Gastroesophageal sphincter (tissue), 4 donors: Measurements from ENCODE around the gene NFKB1. TPM values are rescaled to one million over a fixed set of nuclear protein-coding genes. Genes with fewer than 3 reads are reported as not detected.

Experiments used
- ATAC-seq: fragments of 150-250 bp; one replicate; pipeline ENCODE4 v1.9.1; 2016; ENCODE audit warnings: mild to moderate bottlenecking, moderate library complexity
- H3K27ac ChIP-seq, 4 donors: fragments of 200-600 bp; sonication (generic) in 3 of 4; 1 replicate in 3 of 4; 2 replicates in 1 of 4; pipeline ENCODE4 v1.5.1; 2016 to 2019
- H3K27me3 ChIP-seq: fragments of 200-600 bp; sonication (generic); one replicate; pipeline ENCODE4 v1.5.1; 2019
- H3K36me3 ChIP-seq, 2 donors: fragments of 200-600 bp; sonication (generic); one replicate each; pipeline ENCODE4 v1.5.1; 2019; ENCODE audit warnings: control low read depth in 1 of 2
- H3K4me1 ChIP-seq, 3 donors: fragments of 200-600 bp; sonication (generic); 1 replicate in 2 of 3; 2 replicates in 1 of 3; pipeline ENCODE4 v1.5.1; 2016 to 2019; ENCODE audit warnings: control low read depth in 2 of 3
- H3K4me3 ChIP-seq, 2 donors: fragments of 200-600 bp; sonication (generic); one replicate each; pipeline ENCODE4 v1.5.1; 2019; ENCODE audit warnings: mild to moderate bottlenecking in 1 of 2, moderate library complexity in 1 of 2
- H3K9me3 ChIP-seq, 3 donors: fragments of 200-600 bp; sonication (generic); one replicate each; pipeline ENCODE4 v1.5.1; 2017 to 2019; ENCODE audit warnings: control low read depth in 2 of 3
- EP300 ChIP-seq: sonication (generic); formaldehyde crosslinking; IDR thresholded peaks from one replicate; pipeline ENCODE4 v1.6.1; 2017; ENCODE audit warnings: antibody characterized with exemption, mild to moderate bottlenecking
- POLR2A ChIP-seq, 2 donors: fragments of 450-650 bp; IDR thresholded peaks; one replicate each; pipeline ENCODE4 v1.6.1; 2017; ENCODE audit warnings: antibody characterized with exemption in 2 of 2, mild to moderate bottlenecking in 2 of 2, moderate library complexity in 1 of 2
- POLR2AphosphoS5 ChIP-seq: sonication (generic); formaldehyde crosslinking; IDR thresholded peaks from one replicate; pipeline ENCODE4 v1.6.1; 2017; ENCODE audit warnings: antibody characterized with exemption
- WGBS, 2 donors: methylation state at CpG; one replicate each; pipeline ENCODE4 v1.1.5; 2018; ENCODE audit warnings: low coverage in 1 of 2; 5-methylcytosine and 5-hydroxymethylcytosine counted together
- total RNA-seq, 4 donors: library from RNA; depleted of rRNA; stranded (reverse); fragments of >200 nt; gene quantifications; one replicate each; pipeline ENCODE4 v1.1.0, GENCODE V29; 2016
- TF ChIP-seq, protein P1 (sequence below), 4 experiments: fragments of 200-600 bp in 2 of 4; fragments of 450-650 bp in 2 of 4; sonication (generic) in 1 of 4; IDR thresholded peaks; one replicate each; pipeline ENCODE4 v1.5.1; 2017 to 2019; ENCODE audit warnings: antibody characterized with exemption in 4 of 4, mild to moderate bottlenecking in 2 of 4, moderate library complexity in 2 of 4

The NFKB1 gene
- total RNA-seq, 4 donors from 2014 or later = 27.6 to 50.1 (median 43.8) TPM

DNA sequence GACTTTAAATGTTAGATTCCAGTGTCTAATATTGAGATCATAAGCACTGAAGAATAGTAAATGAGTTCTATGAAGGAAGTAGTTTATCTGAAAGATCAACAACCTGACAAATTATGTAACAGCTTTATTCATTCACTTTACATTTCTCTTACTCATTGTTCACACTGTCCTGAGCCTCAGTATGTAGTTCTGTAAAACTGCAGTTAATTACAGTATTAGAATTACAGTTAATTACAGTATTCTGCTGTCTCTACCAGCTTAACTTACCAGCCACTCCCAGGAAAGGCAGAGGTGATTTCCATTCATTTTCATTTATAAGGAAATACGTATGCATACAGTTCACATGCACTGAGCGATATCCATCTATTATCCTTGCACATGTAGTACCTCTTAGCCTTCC, 32.7 kb downstream of the NFKB1 start:
- no peak overlapping the region for H3K4me3 ChIP-seq
- peaks cover 0 to 25% of the 10 kb centered on the region in 2 donors for H3K36me3 ChIP-seq
- no peak overlapping the region for H3K27ac ChIP-seq
- no peaks in the 10 kb centered on the region for H3K9me3 ChIP-seq
- TF ChIP-seq, protein P1, sequence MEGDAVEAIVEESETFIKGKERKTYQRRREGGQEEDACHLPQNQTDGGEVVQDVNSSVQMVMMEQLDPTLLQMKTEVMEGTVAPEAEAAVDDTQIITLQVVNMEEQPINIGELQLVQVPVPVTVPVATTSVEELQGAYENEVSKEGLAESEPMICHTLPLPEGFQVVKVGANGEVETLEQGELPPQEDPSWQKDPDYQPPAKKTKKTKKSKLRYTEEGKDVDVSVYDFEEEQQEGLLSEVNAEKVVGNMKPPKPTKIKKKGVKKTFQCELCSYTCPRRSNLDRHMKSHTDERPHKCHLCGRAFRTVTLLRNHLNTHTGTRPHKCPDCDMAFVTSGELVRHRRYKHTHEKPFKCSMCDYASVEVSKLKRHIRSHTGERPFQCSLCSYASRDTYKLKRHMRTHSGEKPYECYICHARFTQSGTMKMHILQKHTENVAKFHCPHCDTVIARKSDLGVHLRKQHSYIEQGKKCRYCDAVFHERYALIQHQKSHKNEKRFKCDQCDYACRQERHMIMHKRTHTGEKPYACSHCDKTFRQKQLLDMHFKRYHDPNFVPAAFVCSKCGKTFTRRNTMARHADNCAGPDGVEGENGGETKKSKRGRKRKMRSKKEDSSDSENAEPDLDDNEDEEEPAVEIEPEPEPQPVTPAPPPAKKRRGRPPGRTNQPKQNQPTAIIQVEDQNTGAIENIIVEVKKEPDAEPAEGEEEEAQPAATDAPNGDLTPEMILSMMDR (IDR thresholded peaks at IDR 0.05) = no peak
- TF ChIP-seq POLR2A (IDR thresholded peaks at IDR 0.05) = no peak
- TF ChIP-seq POLR2AphosphoS5 = no peak
- TF ChIP-seq EP300 = no peak
- 72 to 92% methylated on average over 2 of the region's 2 CpGs for whole genome bisulfite sequencing, 2 donors
- no peak for ATAC-seq
- H3K27me3 ChIP-seq = no peaks in the 10 kb centered on the region
- H3K4me1 ChIP-seq = peaks cover 0 to 15% (median 0%) of the 10 kb centered on the region in 3 donors

- H3K36me3 ChIP-seq = peaks cover 0 to 24% of the 10 kb centered on the region in 2 donors
- no peaks in the 10 kb centered on the region for H3K9me3 ChIP-seq
- no peak for ATAC-seq
- 73 to 75% methylated on average over 2 of the region's 2 CpGs for WGBS, 2 donors
- H3K27me3 ChIP-seq = no peaks in the 10 kb centered on the region
- peaks cover 0 to 15% (median 0%) of the 10 kb centered on the region in 3 donors for H3K4me1 ChIP-seq
- H3K4me3 ChIP-seq = no peak overlapping the region
- TF ChIP-seq POLR2AphosphoS5 = no peak
- no peak overlapping the region for H3K27ac ChIP-seq
Measured at GRCh38 chr4:102534845-102535244, 33.7 kb downstream of the NFKB1 start.

DNA sequence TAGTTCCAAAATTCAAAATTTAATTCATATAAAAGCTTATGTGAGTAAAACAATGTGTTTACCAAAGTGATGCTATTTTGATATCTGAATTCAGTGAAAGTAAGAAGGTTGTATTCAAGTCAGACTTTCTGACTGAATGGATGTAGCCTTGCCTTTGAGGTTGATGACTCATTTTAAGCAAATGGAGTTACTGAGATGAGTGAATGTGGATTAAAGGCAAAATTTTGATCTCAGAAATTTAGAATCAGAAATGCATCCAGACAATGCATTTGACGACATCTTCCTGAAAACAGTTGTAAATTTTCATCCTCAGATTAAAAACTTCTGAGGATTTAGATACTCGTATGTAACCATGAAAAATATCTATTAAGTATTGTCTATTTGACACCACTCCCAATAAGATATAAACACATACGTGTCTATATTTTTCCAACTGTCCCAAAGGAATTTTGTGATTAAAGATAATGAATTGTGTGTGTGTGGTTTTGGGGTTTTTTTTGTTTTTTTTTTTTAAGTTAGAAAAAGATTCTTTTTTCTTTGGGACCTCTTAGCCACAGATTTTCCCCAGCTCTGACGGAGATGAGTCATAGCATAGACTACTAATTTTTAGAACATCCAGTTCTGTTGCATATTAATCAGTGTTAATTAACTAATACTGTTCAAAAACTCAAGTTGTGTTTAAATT, 34.4 kb downstream of the NFKB1 start:
- WGBS, 2 donors = 64 to 78% methylated on average over 4 of the region's 4 CpGs
- H3K9me3 ChIP-seq = no peaks in the 10 kb centered on the region
- peaks cover 0 to 20% of the 10 kb centered on the region in 2 donors for H3K36me3 ChIP-seq
- peaks cover 0 to 15% (median 0%) of the 10 kb centered on the region in 3 donors for H3K4me1 ChIP-seq
- H3K27ac ChIP-seq = no peak overlapping the region
- no peaks in the 10 kb centered on the region for H3K27me3 ChIP-seq
- no peak for ATAC-seq
- H3K4me3 ChIP-seq = no peak overlapping the region
- TF ChIP-seq, protein P1 (IDR thresholded peaks at IDR 0.05) = no peak
- no peak for TF ChIP-seq EP300
- no peak for TF ChIP-seq POLR2A (IDR thresholded peaks at IDR 0.05)
- no peak for TF ChIP-seq POLR2AphosphoS5

GRCh38 chr4:102536768-102537167, 35.6 kb downstream of the NFKB1 start:
- peaks cover 0 to 15% (median 0%) of the 10 kb centered on the region in 3 donors for H3K4me1 ChIP-seq
- ATAC-seq = no peak
- no peak overlapping the region for H3K4me3 ChIP-seq
- H3K9me3 ChIP-seq = no peaks in the 10 kb centered on the region
- H3K27ac ChIP-seq = no peak overlapping the region
- H3K36me3 ChIP-seq = peaks cover 0 to 24% of the 10 kb centered on the region in 2 donors
- TF ChIP-seq, protein P1 (IDR thresholded peaks at IDR 0.05) = no peak
- no peak for TF ChIP-seq POLR2A (IDR thresholded peaks at IDR 0.05)
- no peak for TF ChIP-seq POLR2AphosphoS5
- no peak for TF ChIP-seq EP300
- H3K27me3 ChIP-seq = no peaks in the 10 kb centered on the region
- WGBS, 2 donors = 84 to 90% methylated on average over 3 of the region's 3 CpGs

DNA sequence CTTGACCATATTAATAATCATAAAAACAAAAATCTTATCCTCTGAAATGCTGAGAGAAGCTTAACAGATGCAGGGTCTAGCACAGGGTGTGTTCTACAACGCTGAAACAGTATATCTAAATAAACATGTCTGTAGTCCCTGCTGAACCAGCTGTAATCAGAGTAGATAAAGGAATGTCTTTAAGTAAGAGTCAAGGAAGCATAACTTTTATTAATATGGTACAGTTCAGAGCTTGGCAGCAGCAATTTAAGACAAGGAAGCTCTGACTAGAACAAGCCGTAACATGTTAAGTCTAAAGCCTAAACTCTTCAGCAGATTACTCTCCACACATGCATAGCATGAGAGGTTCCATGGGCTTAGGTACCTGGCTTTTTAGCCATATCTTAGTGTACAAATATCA, 36.1 kb downstream of the NFKB1 start:
- no peak for ATAC-seq
- 63 to 65% methylated on average over 2 of the region's 2 CpGs for WGBS, 2 donors
- no peak overlapping the region for H3K27ac ChIP-seq
- peaks cover 0 to 25% of the 10 kb centered on the region in 2 donors for H3K36me3 ChIP-seq
- TF ChIP-seq EP300 (no peak), POLR2A (IDR thresholded peaks at IDR 0.05) (no peak), POLR2AphosphoS5 (no peak)
- TF ChIP-seq, protein P1 (IDR thresholded peaks at IDR 0.05) = no peak
- peaks cover 0 to 15% (median 0%) of the 10 kb centered on the region in 3 donors for H3K4me1 ChIP-seq
- H3K9me3 ChIP-seq = no peaks in the 10 kb centered on the region
- no peaks in the 10 kb centered on the region for H3K27me3 ChIP-seq
- H3K4me3 ChIP-seq = no peak overlapping the region
